HG02884 (cell line): ENCODE data around the gene NCKAP1.

Source experiments
- ATAC-seq: cut with Tn5 transposase; IDR thresholded peaks from one replicate; pipeline ENCODE4 v1.9.1; 2021; ENCODE audit warnings: mild to moderate bottlenecking, moderate library complexity; ENCODE audit not compliant: unreplicated experiment

Gene NCKAP1

GRCh38 chr2:182951948-182952663 is 86.2 kb downstream of the NCKAP1 start:
- peak; percentile 53 for ATAC-seq

- no peak for ATAC-seq
These were observed 87.7 kb downstream of the NCKAP1 start for GRCh38 chr2:182950546-182950945.

- no peak for ATAC-seq
These were observed 88.6 kb downstream of the NCKAP1 start for GRCh38 chr2:182949572-182950189.

- ATAC-seq = no peak
These were observed 89.2 kb downstream of the NCKAP1 start for GRCh38 chr2:182949052-182949451.

- ATAC-seq = no peak
These were observed 91.3 kb downstream of the NCKAP1 start for GRCh38 chr2:182946958-182947369.

GRCh38 chr2:182943339-182943738 is 94.9 kb downstream of the NCKAP1 start:
- no peak for ATAC-seq

GRCh38 chr2:182942756-182943155 is 95.5 kb downstream of the NCKAP1 start:
- ATAC-seq = no peak

- ATAC-seq = no peak
These were observed 96.3 kb downstream of the NCKAP1 start for GRCh38 chr2:182941919-182942318.

- no peak for ATAC-seq
These were observed 97.0 kb downstream of the NCKAP1 start for GRCh38 chr2:182941121-182941722.

GRCh38 chr2:182937870-182938269 is 100.4 kb downstream of the NCKAP1 start:
- no peak for ATAC-seq

GRCh38 chr2:182933629-182934028 is 104.6 kb downstream of the NCKAP1 start:
- ATAC-seq = no peak

GRCh38 chr2:182929972-182930371 is 108.3 kb downstream of the NCKAP1 start:
- ATAC-seq = no peak

GRCh38 chr2:182924306-182924705 is 114.0 kb downstream of the NCKAP1 start:
- no peak for ATAC-seq

- peak; percentile 47 for ATAC-seq
These were observed 117.0 kb downstream of the NCKAP1 start for GRCh38 chr2:182921234-182921633.

- ATAC-seq = peak; percentile 67
These were observed 117.6 kb downstream of the NCKAP1 start for GRCh38 chr2:182920631-182921056.

GRCh38 chr2:182920089-182920488 is 118.2 kb downstream of the NCKAP1 start:
- ATAC-seq = no peak

GRCh38 chr2:182918961-182919652 is 119.2 kb downstream of the NCKAP1 start:
- ATAC-seq = no peak

GRCh38 chr2:182917924-182918323 is 120.3 kb downstream of the NCKAP1 start:
- ATAC-seq = no peak

GRCh38 chr2:182916417-182916816 is 121.8 kb downstream of the NCKAP1 start:
- no peak for ATAC-seq

GRCh38 chr2:182915369-182916326 is 122.6 kb downstream of the NCKAP1 start:
- ATAC-seq = no peak
